Endodermal cell (in vitro differentiated cells): ENCODE results near the gene IRX1. TPM values are rescaled to one million over a fixed set of nuclear protein-coding genes. Genes with fewer than 3 reads are reported as not detected.
A peak's percentile ranks its signal among the peaks of the same experiment; 100 is the strongest.

Source experiments
- DNase-seq: peaks from one replicate; pipeline ENCODE4 v3.0.0-alpha.2; 2017
- H3K27ac ChIP-seq: 2 replicates; pipeline ENCODE4 v1.5.1; 2013; ENCODE audit warnings: mild to moderate bottlenecking, low read depth, low read length, moderate library complexity
- H3K27me3 ChIP-seq: 2 replicates; pipeline ENCODE4 v1.6.1; 2013; ENCODE audit warnings: mild to moderate bottlenecking, low read length, moderate library complexity; ENCODE audit not compliant: insufficient read depth, control insufficient read depth, poor library complexity, severe bottlenecking
- H3K36me3 ChIP-seq: 2 replicates; pipeline ENCODE4 v1.7.0; 2013; ENCODE audit warnings: mild to moderate bottlenecking, low read length, moderate library complexity; ENCODE audit not compliant: control insufficient read depth, insufficient read depth
- H3K4me1 ChIP-seq: one replicate; pipeline ENCODE4 v1.7.0; 2013; ENCODE audit warnings: low read length; ENCODE audit not compliant: control insufficient read depth, insufficient read depth
- H3K4me3 ChIP-seq: 2 replicates; pipeline ENCODE4 v1.5.1; 2013; ENCODE audit warnings: mild to moderate bottlenecking, low read length, moderate library complexity
- H3K9ac ChIP-seq: 2 replicates; pipeline ENCODE4 v1.6.1; 2013; ENCODE audit warnings: mild to moderate bottlenecking, low read length, moderate library complexity; ENCODE audit not compliant: poor library complexity, severe bottlenecking; ENCODE audit errors: extremely low read depth
- H3K9me3 ChIP-seq: 2 replicates; pipeline ENCODE4 v1.6.1; 2013; ENCODE audit warnings: mild to moderate bottlenecking, low read length, moderate library complexity; ENCODE audit not compliant: control insufficient read depth
- H3K27ac Mint-ChIP-seq: 2 replicates; pipeline ENCODE4 v1.8.0; 2020; ENCODE audit warnings: mixed read lengths
- H3K27me3 Mint-ChIP-seq: 2 replicates; pipeline ENCODE4 v1.8.0; 2021; ENCODE audit warnings: mild to moderate bottlenecking, mixed read lengths; ENCODE audit not compliant: insufficient read depth
- H3K36me3 Mint-ChIP-seq: 2 replicates; pipeline ENCODE4 v1.8.0; 2020; ENCODE audit warnings: low read depth, mixed read lengths
- H3K4me1 Mint-ChIP-seq: 2 replicates; pipeline ENCODE4 v1.8.0; 2020; ENCODE audit warnings: mixed read lengths
- H3K4me3 Mint-ChIP-seq: 2 replicates; pipeline ENCODE4 v1.8.0; 2020; ENCODE audit warnings: mild to moderate bottlenecking, moderate library complexity, mixed read lengths
- H3K9me3 Mint-ChIP-seq: 2 replicates; pipeline ENCODE4 v1.8.0; 2020; ENCODE audit warnings: mild to moderate bottlenecking, mixed read lengths
- CTCF ChIP-seq: fragments of 200-600 bp; sonication (generic); conservative IDR thresholded peaks from 2 replicates; pipeline ENCODE4 v1.5.0; 2021; ENCODE audit warnings: antibody characterized with exemption, mild to moderate bottlenecking
- WGBS, 2 experiments: methylation state at CpG; one replicate each; pipeline versions ENCODE4 v1.1.5 to v1.1.7; 2013; ENCODE audit warnings: missing lambda C conversion rate in 2 of 2, mixed read lengths in 1 of 2; ENCODE audit not compliant: insufficient coverage in 1 of 2, insufficient read length in 1 of 2; 5-methylcytosine and 5-hydroxymethylcytosine counted together
- total RNA-seq, 2 donors: library from RNA; stranded (reverse); fragmentation: NEBNext Ultra II Directional in 1 of 2; extraction: Animal tissue kit (Norgen Biotek cat#: 25700) in 1 of 2; gene quantifications; 2 replicates in 1 of 2; 3 replicates in 1 of 2; pipeline ENCODE4 v1.2.1, GENCODE V29; 2021

Gene IRX1
- total RNA-seq, 2 donors from 2014 or later, result 1.9 to 7.6 TPM

GRCh38 chr5:3605298-3606010 lies 9.8 kb downstream of the IRX1 start:
- Mint-ChIP-seq H3K4me3 (peak overlapping the region; percentile 53), H3K4me1 (peaks cover 7% of the 10 kb centered on the region), H3K36me3 (no peaks in the 10 kb centered on the region), H3K27me3 (peaks cover 91% of the 10 kb centered on the region), H3K27ac (no peak overlapping the region), H3K9me3 (no peaks in the 10 kb centered on the region)
- Histone ChIP-seq H3K4me1 (no peaks in the 10 kb centered on the region), H3K27ac (no peak overlapping the region), H3K9me3 (no peaks in the 10 kb centered on the region), H3K27me3 (peaks cover 75% of the 10 kb centered on the region), H3K4me3 (no peak overlapping the region), H3K9ac (no peak overlapping the region), H3K36me3 (no peaks in the 10 kb centered on the region)
- WGBS, 2 experiments, result 92 to 95% methylated on average over 19 to 32 of the region's 32 CpGs
- DNase-seq, result no peak
- TF ChIP-seq CTCF, result no peak

GRCh38 chr5:3606121-3606831 lies 10.6 kb downstream of the IRX1 start:
- no peaks in the 10 kb centered on the region for H3K9me3 Mint-ChIP-seq

More at GRCh38 chr5:3606121-3606831, 10.6 kb downstream of the IRX1 start:
- Histone ChIP-seq H3K9ac (no peak overlapping the region), H3K4me1 (no peaks in the 10 kb centered on the region), H3K27ac (no peak overlapping the region), H3K36me3 (no peaks in the 10 kb centered on the region), H3K27me3 (peaks cover 67% of the 10 kb centered on the region), H3K4me3 (peak overlapping the region; percentile 71), H3K9me3 (no peaks in the 10 kb centered on the region)
- peaks cover 7% of the 10 kb centered on the region for H3K4me1 Mint-ChIP-seq
- no peaks in the 10 kb centered on the region for H3K36me3 Mint-ChIP-seq
- H3K27me3 Mint-ChIP-seq, result peaks cover 83% of the 10 kb centered on the region
- no peak overlapping the region for H3K27ac Mint-ChIP-seq
- DNase-seq, result peak; percentile 83
- peak overlapping the region; percentile 53 for H3K4me3 Mint-ChIP-seq
- TF ChIP-seq CTCF, result no peak
- WGBS, 2 experiments, result 23 to 43% methylated on average over 32 to 50 of the region's 50 CpGs
